HG03280 (cell line): ENCODE data around the gene MAGI2.

ENCODE experiments used
- ATAC-seq: cut with Tn5 transposase; IDR thresholded peaks from one replicate; pipeline ENCODE4 v1.9.1; 2021; ENCODE audit warnings: mild to moderate bottlenecking, moderate library complexity; ENCODE audit not compliant: unreplicated experiment

The MAGI2 gene

GRCh38 chr7:77989981-77990566 lies 1463.4 kb downstream of the MAGI2 start:
- ATAC-seq, result no peak

GRCh38 chr7:77985974-77986339 lies 1467.5 kb downstream of the MAGI2 start:
- ATAC-seq, result no peak

- ATAC-seq, result no peak
Observed at GRCh38 chr7:77985232-77985973, 1468.1 kb downstream of the MAGI2 start.

GRCh38 chr7:77983973-77984372 lies 1469.5 kb downstream of the MAGI2 start:
- no peak for ATAC-seq

GRCh38 chr7:77982926-77983550 lies 1470.4 kb downstream of the MAGI2 start:
- no peak for ATAC-seq

GRCh38 chr7:77980087-77980713 lies 1473.3 kb downstream of the MAGI2 start:
- ATAC-seq, result no peak

- ATAC-seq, result no peak
Observed at GRCh38 chr7:77979219-77979618, 1474.2 kb downstream of the MAGI2 start.

GRCh38 chr7:77975672-77976480 lies 1477.6 kb downstream of the MAGI2 start:
- no peak for ATAC-seq

GRCh38 chr7:77971726-77972125 lies 1481.7 kb downstream of the MAGI2 start:
- ATAC-seq, result no peak

- ATAC-seq, result no peak
Observed at GRCh38 chr7:77967429-77967828, 1486.0 kb downstream of the MAGI2 start.
